ENCODE data around the gene PDIA6. TPM values are rescaled to one million over a fixed set of nuclear protein-coding genes. Genes with fewer than 3 reads are reported as not detected.

PDIA6 gene
- total and polyA plus RNA-seq, 2 donors (not counting 3 experiments of a cell fraction or from before 2014, with no cell fraction given), result 335 to 424 TPM

- CTCF ChIA-PET, result interaction anchor here (0.8 to 1.2 kb wide), 2 partner anchors 10 to 13 kb away, joined by 3 to 4 read pairs; no protein-coding TSS in a partner anchor
- dilution Hi-C loops (cut with MboI; ENCODE audit: extremely low pct_ligation_motif_present, low sequenced_read_pairs), result no loop called here
- no TSS peak for BruUV-seq (replicated peaks)
These were observed 33.1 kb upstream of the PDIA6 start for GRCh38 chr2:10845640-10846039.

More at GRCh38 chr2:10845640-10846039, 33.1 kb upstream of the PDIA6 start:
- no peaks in the 10 kb centered on the region for H3K36me3 ChIP-seq (ENCODE audit: control insufficient read depth in 2 of 2, extremely low read depth in 1 of 2, insufficient read depth in 2 of 2, low read length in 2 of 2)
- no peaks in the 10 kb centered on the region for H4K20me1 ChIP-seq (replicated peaks; ENCODE audit: control insufficient read depth, extremely low read depth, insufficient read depth, low read length)
- DNase-seq (ENCODE audit: low read depth, low spot score) (no peak), FAIRE-seq (no peak)
- H3K27ac ChIP-seq (ENCODE audit: insufficient read depth, low read depth, low read length), result no peak overlapping the region
- no peaks in the 10 kb centered on the region for H3K4me1 ChIP-seq (ENCODE audit: control insufficient read depth, extremely low read depth, insufficient read depth, low read length)
- H3K9me1 ChIP-seq (replicated peaks; ENCODE audit: control insufficient read depth, extremely low read depth, insufficient read depth, low read length), result no peaks in the 10 kb centered on the region
- no peak overlapping the region for H3K4me2 ChIP-seq (ENCODE audit: insufficient read depth, low read length)
- H2AFZ ChIP-seq (ENCODE audit: low read depth, low read length), result no peak overlapping the region
- H3K9ac ChIP-seq (replicated peaks; ENCODE audit: extremely low read depth, insufficient read depth, low read length), result no peak overlapping the region
- POLR2A ChIA-PET, result no interaction called here
- H3K27me3 ChIP-seq (ENCODE audit: control insufficient read depth in 2 of 2, insufficient read depth in 2 of 2, low read length in 2 of 2), result no peaks in the 10 kb centered on the region
- no peaks in the 10 kb centered on the region for H3K9me3 ChIP-seq (replicated peaks; ENCODE audit: control insufficient read depth, insufficient read depth, low read length)
- H3K79me2 ChIP-seq (ENCODE audit: control insufficient read depth, insufficient read depth, low read length), result no peaks in the 10 kb centered on the region
- TF ChIP-seq FOS (IDR thresholded peaks at IDR 0.05; ENCODE audit: borderline replicate concordance, insufficient read depth, low read length), result no peak
- no peak for TF ChIP-seq CTCF (IDR thresholded peaks at IDR 0.05; ENCODE audit: extremely low read depth in 1 of 2, insufficient read depth in 1 of 2, low read depth in 1 of 2, low read length in 2 of 2)
- no peak for TF ChIP-seq MAX (IDR thresholded peaks at IDR 0.05; ENCODE audit: insufficient read depth, insufficient read length)
- no peak for TF ChIP-seq POLR2AphosphoS5 (IDR thresholded peaks at IDR 0.05; ENCODE audit: insufficient read depth, low read depth, low read length)
- TF ChIP-seq GATA2 (IDR thresholded peaks at IDR 0.05; ENCODE audit: insufficient read depth, insufficient read length, low read depth, low read length), result no peak
- TF ChIP-seq JUN (IDR thresholded peaks at IDR 0.05; ENCODE audit: borderline replicate concordance, insufficient read depth, insufficient read length, low read depth), result no peak
- TF ChIP-seq POLR2A (IDR thresholded peaks at IDR 0.05; ENCODE audit: low read depth, low read length), result no peak
- no peak for TF ChIP-seq EZH2 (IDR thresholded peaks at IDR 0.05; ENCODE audit: borderline replicate concordance, low read depth, low read length, severe bottlenecking)
- no peak for TF ChIP-seq MYC (IDR thresholded peaks at IDR 0.05; ENCODE audit: low read depth, low read length)
- intact Hi-C loops (cut with micrococcal nuclease), result no loop called here
- H3K4me3 ChIP-seq (replicated peaks in 1 of 3; ENCODE audit: insufficient read depth in 1 of 3, low read depth in 1 of 3, low read length in 3 of 3), result no peak overlapping the region

Measured in endothelial cell of umbilical vein (primary cell).